Central memory CD8-positive, alpha-beta T cell (primary cell): ENCODE results near the gene MYO15A.

ENCODE experiments used
- ATAC-seq: fragments of 150-1000 bp; cut with Tn5 transposase; replicated peaks from 2 replicates; pipeline ENCODE4 v1.10.0; 2022; ENCODE audit warnings: mild to moderate bottlenecking, moderate FRiP score, moderate number of reproducible peaks; ENCODE audit not compliant: poor library complexity, severe bottlenecking; ENCODE audit errors: extremely low read depth
- DNase-seq, 2 donors: peaks; one replicate each; pipeline ENCODE4 v3.0.0; 2021; ENCODE audit warnings: low spot score in 2 of 2
- H3K27ac Mint-ChIP-seq: one replicate; pipeline ENCODE4 v1.8.0; 2022; ENCODE audit warnings: low read depth, mild to moderate bottlenecking, moderate library complexity, mixed read lengths
- H3K27me3 Mint-ChIP-seq: one replicate; pipeline ENCODE4 v1.8.0; 2022; ENCODE audit warnings: mixed read lengths
- H3K36me3 Mint-ChIP-seq: one replicate; pipeline ENCODE4 v1.8.0; 2022; ENCODE audit warnings: mild to moderate bottlenecking, moderate library complexity, mixed read lengths; ENCODE audit not compliant: insufficient read depth
- H3K4me1 Mint-ChIP-seq: one replicate; pipeline ENCODE4 v1.8.0; 2022; ENCODE audit warnings: mixed read lengths
- H3K4me3 Mint-ChIP-seq: one replicate; pipeline ENCODE4 v1.8.0; 2022; ENCODE audit warnings: mild to moderate bottlenecking, moderate library complexity, mixed read lengths
- H3K9me3 Mint-ChIP-seq: one replicate; pipeline ENCODE4 v1.8.0; 2022; ENCODE audit warnings: mixed read lengths

The MYO15A gene

GRCh38 chr17:18142417-18142816 lies 33.9 kb downstream of the MYO15A start:
- peaks cover 1% of the 10 kb centered on the region for H3K36me3 Mint-ChIP-seq
- no peak overlapping the region for H3K4me3 Mint-ChIP-seq
- no peaks in the 10 kb centered on the region for H3K9me3 Mint-ChIP-seq
- H3K27me3 Mint-ChIP-seq = no peaks in the 10 kb centered on the region
- DNase-seq (no peak), ATAC-seq (no peak)
- H3K4me1 Mint-ChIP-seq = peaks cover 7% of the 10 kb centered on the region
- H3K27ac Mint-ChIP-seq = no peak overlapping the region

GRCh38 chr17:18143044-18143936 lies 34.7 kb downstream of the MYO15A start:
- ATAC-seq (no peak), DNase-seq (no peak)
- Mint-ChIP-seq H3K9me3 (no peaks in the 10 kb centered on the region), H3K36me3 (peaks cover 1% of the 10 kb centered on the region), H3K4me3 (no peak overlapping the region), H3K27ac (no peak overlapping the region), H3K4me1 (peaks cover 7% of the 10 kb centered on the region), H3K27me3 (no peaks in the 10 kb centered on the region)

- peaks cover 7% of the 10 kb centered on the region for H3K4me1 Mint-ChIP-seq
- H3K27me3 Mint-ChIP-seq = no peaks in the 10 kb centered on the region
- H3K9me3 Mint-ChIP-seq = no peaks in the 10 kb centered on the region
- DNase-seq = no peak
- H3K36me3 Mint-ChIP-seq = peaks cover 1% of the 10 kb centered on the region
- no peak overlapping the region for H3K27ac Mint-ChIP-seq
- ATAC-seq = no peak
- H3K4me3 Mint-ChIP-seq = no peak overlapping the region
These were observed 35.7 kb downstream of the MYO15A start for GRCh38 chr17:18144261-18144660.

GRCh38 chr17:18144855-18145254 lies 36.3 kb downstream of the MYO15A start:
- no peak for ATAC-seq
- Mint-ChIP-seq H3K27me3 (no peaks in the 10 kb centered on the region), H3K36me3 (peaks cover 1% of the 10 kb centered on the region), H3K9me3 (no peaks in the 10 kb centered on the region), H3K4me3 (no peak overlapping the region), H3K27ac (no peak overlapping the region), H3K4me1 (peaks cover 7% of the 10 kb centered on the region)
- no peak for DNase-seq

GRCh38 chr17:18145811-18146210 lies 37.3 kb downstream of the MYO15A start:
- no peak overlapping the region for H3K27ac Mint-ChIP-seq
- no peak overlapping the region for H3K4me3 Mint-ChIP-seq
- H3K36me3 Mint-ChIP-seq = peaks cover 1% of the 10 kb centered on the region
- no peaks in the 10 kb centered on the region for H3K27me3 Mint-ChIP-seq
- H3K9me3 Mint-ChIP-seq = no peaks in the 10 kb centered on the region
- peaks cover 7% of the 10 kb centered on the region for H3K4me1 Mint-ChIP-seq
- no peak for ATAC-seq
- DNase-seq = no peak

GRCh38 chr17:18146259-18146658 lies 37.7 kb downstream of the MYO15A start:
- no peak overlapping the region for H3K4me3 Mint-ChIP-seq
- no peak overlapping the region for H3K27ac Mint-ChIP-seq
- peaks cover 1% of the 10 kb centered on the region for H3K36me3 Mint-ChIP-seq
- DNase-seq (no peak), ATAC-seq (no peak)
- no peaks in the 10 kb centered on the region for H3K9me3 Mint-ChIP-seq
- no peaks in the 10 kb centered on the region for H3K27me3 Mint-ChIP-seq
- peaks cover 2% of the 10 kb centered on the region for H3K4me1 Mint-ChIP-seq

GRCh38 chr17:18146980-18147379 lies 38.4 kb downstream of the MYO15A start:
- H3K27ac Mint-ChIP-seq = no peak overlapping the region
- no peaks in the 10 kb centered on the region for H3K27me3 Mint-ChIP-seq
- H3K9me3 Mint-ChIP-seq = no peaks in the 10 kb centered on the region
- DNase-seq (no peak), ATAC-seq (no peak)
- H3K36me3 Mint-ChIP-seq = peaks cover 1% of the 10 kb centered on the region
- no peaks in the 10 kb centered on the region for H3K4me1 Mint-ChIP-seq
- H3K4me3 Mint-ChIP-seq = no peak overlapping the region

GRCh38 chr17:18148586-18148985 lies 40.0 kb downstream of the MYO15A start:
- Mint-ChIP-seq H3K27ac (no peak overlapping the region), H3K9me3 (no peaks in the 10 kb centered on the region), H3K4me3 (no peak overlapping the region), H3K36me3 (no peaks in the 10 kb centered on the region), H3K27me3 (no peaks in the 10 kb centered on the region), H3K4me1 (peaks cover 3% of the 10 kb centered on the region)
- ATAC-seq (no peak), DNase-seq (no peak)

GRCh38 chr17:18151290-18151689 lies 42.7 kb downstream of the MYO15A start:
- no peak for ATAC-seq

GRCh38 chr17:18155179-18155578 lies 46.6 kb downstream of the MYO15A start:
- H3K27ac Mint-ChIP-seq = no peak overlapping the region
- H3K9me3 Mint-ChIP-seq = no peaks in the 10 kb centered on the region
- peaks cover 22% of the 10 kb centered on the region for H3K4me1 Mint-ChIP-seq
- no peaks in the 10 kb centered on the region for H3K27me3 Mint-ChIP-seq
- ATAC-seq (no peak), DNase-seq (no peak)
- H3K4me3 Mint-ChIP-seq = no peak overlapping the region
- peaks cover 4% of the 10 kb centered on the region for H3K36me3 Mint-ChIP-seq

More at GRCh38 chr17:18151290-18151689, 42.7 kb downstream of the MYO15A start:
- Mint-ChIP-seq H3K4me3 (no peak overlapping the region), H3K27me3 (no peaks in the 10 kb centered on the region), H3K9me3 (no peaks in the 10 kb centered on the region), H3K36me3 (no peaks in the 10 kb centered on the region), H3K27ac (no peak overlapping the region), H3K4me1 (peaks cover 9% of the 10 kb centered on the region)
- DNase-seq = no peak

- peaks cover 4% of the 10 kb centered on the region for H3K36me3 Mint-ChIP-seq
- no peak for ATAC-seq
- no peaks in the 10 kb centered on the region for H3K9me3 Mint-ChIP-seq
- H3K4me3 Mint-ChIP-seq = no peak overlapping the region
- peaks cover 22% of the 10 kb centered on the region for H3K4me1 Mint-ChIP-seq
- H3K27me3 Mint-ChIP-seq = no peaks in the 10 kb centered on the region
- peak overlapping the region; percentile 79 for H3K27ac Mint-ChIP-seq
- no peak for DNase-seq
These were observed 47.8 kb downstream of the MYO15A start for GRCh38 chr17:18156171-18156975.

- DNase-seq = no peak
- Mint-ChIP-seq H3K27ac (no peak overlapping the region), H3K4me3 (no peak overlapping the region), H3K27me3 (no peaks in the 10 kb centered on the region), H3K9me3 (no peaks in the 10 kb centered on the region), H3K36me3 (peaks cover 4% of the 10 kb centered on the region), H3K4me1 (peaks cover 22% of the 10 kb centered on the region)
- no peak for ATAC-seq
These were observed 48.4 kb downstream of the MYO15A start for GRCh38 chr17:18156976-18157280.
